Jurkat, Clone E6-1 (cell line): ENCODE data around the gene HIGD2B.
"Not testable (repeated sequence)": the region's sequence is repeated elsewhere in the genome, so short reads cannot be mapped to it uniquely, and the experiment has no call there.

Source experiments
- DNase-seq: peaks from one replicate; pipeline ENCODE4 v3.0.0-alpha.2; 2011; ENCODE audit warnings: low read depth, low spot score
- H3K4me3 ChIP-seq: 2 replicates; pipeline ENCODE4 v1.5.1; 2011; ENCODE audit warnings: mild to moderate bottlenecking, low read length, control low read depth, moderate library complexity

HIGD2B gene

DNA sequence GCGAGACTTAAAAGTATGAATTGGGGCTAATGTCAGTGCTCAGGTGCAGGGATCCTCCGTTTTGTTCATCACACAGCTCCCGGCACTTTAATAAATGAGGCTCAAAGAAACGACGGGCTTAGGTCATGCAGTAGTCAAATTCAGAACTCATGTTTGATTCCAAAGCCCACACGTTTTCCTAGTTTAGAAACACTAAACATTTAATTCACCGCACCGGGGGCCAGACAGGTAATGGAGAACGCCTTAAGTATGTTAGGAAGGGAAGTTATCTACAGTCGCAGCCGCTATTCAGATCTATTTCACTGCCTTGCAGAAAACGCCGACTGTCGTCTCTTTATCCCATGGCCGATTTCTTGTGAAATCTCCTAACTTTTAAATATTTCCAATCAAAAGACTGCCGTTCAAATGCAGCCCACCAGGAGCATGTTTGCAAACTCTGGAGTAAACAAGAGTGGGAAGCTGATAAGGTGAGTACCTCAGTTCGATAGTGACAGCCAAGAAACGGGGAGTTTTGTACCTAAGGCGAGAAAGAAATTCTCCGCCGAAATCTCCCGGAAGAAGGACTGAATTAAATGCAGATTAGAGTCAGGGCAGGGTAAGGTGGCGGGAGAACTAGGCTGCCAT is 569 bp downstream of the HIGD2B start:
- H3K4me3 ChIP-seq = peak overlapping the region; percentile 97
- DNase-seq = no peak

DNA sequence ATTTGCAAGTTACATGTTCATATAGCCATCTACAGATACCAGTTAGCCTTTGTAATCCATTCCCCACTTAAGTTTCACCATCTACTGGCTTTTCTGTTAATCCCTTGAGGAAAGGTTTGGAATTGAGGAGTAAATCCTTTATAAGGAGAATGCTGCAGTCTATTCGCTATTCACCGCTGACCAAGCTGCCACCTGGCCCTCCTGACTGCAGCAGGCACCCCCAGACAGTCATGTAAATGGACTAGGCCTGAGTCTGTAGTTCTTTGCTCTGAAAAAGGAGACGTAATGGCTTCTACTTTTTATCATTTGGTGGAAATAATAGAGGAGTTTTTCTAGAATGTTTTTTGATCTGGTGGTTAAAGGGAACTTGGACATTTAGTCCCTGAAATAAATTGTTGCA is 3.2 kb downstream of the HIGD2B start:
- H3K4me3 ChIP-seq = no peak overlapping the region
- no peak for DNase-seq

DNA sequence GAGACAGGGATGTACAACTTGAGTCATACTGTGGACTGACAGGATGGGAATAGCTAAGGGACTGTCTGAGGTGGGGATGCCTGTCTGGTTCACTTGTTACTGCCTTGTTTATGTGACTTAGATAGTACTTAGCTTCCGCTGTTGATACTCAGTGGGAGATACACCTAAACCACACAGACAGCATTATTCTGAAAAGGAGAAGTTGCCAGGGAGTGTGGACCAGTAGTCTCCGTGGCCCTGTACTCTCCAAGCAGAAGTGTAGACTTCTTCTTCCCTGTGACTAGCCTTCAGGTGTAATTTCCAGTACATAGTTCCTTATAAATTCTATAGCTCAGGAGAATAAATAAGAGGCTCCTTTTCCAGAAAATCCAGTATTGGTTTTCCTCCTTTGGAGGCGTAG is 5.1 kb downstream of the HIGD2B start:
- DNase-seq = no peak
- H3K4me3 ChIP-seq = no peak overlapping the region

DNA sequence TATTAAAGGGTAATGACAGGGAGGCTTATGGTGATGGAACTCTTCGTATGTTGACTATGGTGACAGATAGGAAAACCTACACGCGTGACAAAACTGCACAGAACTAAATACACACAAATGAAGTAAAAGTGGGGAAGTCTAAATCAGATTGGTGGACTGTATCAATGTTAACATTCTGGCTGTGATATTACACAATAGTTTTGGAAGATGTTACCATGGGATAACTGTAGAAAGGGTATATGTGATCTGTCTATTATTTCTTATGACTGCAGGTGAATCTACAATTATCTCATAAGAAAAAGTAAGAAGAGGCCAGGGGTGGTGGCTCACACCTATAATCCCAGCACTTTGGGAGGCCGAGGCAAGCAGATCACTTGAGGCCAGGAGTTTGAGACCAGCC is 9.1 kb downstream of the HIGD2B start:
- no peak for DNase-seq
- H3K4me3 ChIP-seq = no peak overlapping the region

DNA sequence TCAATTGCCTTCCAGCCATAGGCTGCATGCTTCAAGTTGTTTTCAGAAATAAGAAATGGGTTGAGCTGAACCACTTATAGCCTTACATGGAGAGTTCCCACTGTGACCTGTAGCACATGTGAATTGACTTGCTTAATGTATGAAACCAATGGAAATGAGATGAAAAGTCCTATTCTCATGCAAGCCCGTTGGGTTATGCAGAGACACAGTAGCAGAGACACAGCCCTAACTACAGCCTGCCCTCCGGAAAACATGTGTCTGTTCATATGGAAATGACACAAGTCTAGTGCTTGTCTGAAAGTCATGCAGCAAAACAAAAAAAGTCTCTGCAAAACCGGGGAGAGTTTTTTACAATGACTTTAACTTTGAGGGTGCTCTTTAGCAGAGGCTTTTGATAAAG is 14.5 kb downstream of the HIGD2B start:
- DNase-seq = no peak
- H3K4me3 ChIP-seq = no peak overlapping the region

DNA sequence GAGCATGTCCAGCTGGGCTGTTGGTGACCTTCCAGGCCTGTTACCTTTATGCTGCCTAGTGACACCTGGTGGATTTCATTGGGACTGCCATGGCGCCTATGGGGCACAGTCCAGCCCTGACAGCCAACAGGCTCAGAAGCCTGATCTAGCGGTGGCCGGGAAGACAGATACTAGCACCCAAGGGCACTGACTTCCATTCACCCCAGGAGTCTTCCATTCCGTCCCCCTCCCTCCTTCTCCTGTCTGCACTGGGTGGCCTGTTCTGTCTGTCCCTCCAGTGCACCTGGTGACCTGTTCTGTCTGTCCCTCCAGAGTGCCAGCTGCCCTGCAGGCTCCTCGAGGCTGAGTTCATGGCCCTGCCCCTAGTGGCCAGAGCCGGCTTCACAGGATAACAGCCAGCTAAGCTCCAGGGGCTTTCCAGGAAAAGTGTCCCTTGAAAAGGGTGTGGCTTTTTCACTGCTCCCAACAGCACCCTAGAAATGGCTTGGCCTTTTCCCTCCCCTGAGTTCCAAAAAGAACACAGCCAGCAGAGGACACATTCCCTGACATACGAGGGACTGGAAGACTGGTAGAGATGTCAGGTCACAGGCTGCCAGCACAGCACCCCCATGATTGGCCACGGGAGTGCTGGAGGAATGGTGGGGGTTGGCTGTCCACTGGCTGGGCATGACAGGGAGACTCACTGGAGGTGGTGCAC is 15.2 kb downstream of the HIGD2B start:
- DNase-seq = peak; percentile 32
- peak overlapping the region; percentile 33 for H3K4me3 ChIP-seq

DNA sequence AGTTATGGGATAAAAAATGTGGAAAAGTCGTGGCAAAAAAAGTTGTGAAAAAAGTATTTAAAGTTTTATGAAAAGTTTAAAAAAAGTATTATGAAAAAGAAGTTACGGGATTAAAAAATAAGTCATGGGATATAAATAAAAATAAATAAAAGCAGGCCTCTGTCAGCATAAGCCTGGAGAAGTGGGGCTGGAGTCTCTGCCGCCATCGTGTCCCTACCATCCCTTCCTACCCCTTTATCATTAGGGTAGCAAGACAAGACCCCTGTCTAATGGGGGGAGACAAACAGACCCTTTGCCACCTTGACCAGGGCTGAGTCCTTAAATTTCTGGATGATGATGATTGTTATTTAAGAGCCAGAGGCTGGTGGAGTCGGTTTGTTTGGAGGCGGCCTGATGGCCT is 16.2 kb downstream of the HIGD2B start:
- not testable (repeated sequence) for DNase-seq

DNA sequence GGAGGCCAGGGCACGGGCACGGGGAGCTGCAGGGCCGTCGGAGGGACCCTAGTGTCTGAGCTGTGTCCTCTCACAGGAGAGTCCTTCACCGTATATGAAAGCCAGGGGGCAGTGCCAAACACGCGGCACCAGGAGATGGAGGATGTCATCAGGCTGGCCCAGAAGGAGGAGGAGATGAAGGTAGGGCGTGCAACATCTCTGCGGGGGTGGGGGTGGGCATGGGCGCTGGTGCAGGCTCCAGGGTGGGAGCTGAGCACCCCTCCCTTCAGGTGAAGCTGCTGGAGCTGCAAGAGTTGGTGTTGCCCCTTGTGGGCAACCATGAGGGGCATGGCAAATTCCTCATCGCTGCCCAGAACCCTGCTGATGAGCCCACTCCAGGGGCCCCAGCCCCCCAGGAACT is 20.3 kb downstream of the HIGD2B start:
- H3K4me3 ChIP-seq, DNase-seq: not testable (repeated sequence)

More for the DNA sequence above, 16.2 kb downstream of the HIGD2B start:
- H3K4me3 ChIP-seq = not testable (repeated sequence)

DNA sequence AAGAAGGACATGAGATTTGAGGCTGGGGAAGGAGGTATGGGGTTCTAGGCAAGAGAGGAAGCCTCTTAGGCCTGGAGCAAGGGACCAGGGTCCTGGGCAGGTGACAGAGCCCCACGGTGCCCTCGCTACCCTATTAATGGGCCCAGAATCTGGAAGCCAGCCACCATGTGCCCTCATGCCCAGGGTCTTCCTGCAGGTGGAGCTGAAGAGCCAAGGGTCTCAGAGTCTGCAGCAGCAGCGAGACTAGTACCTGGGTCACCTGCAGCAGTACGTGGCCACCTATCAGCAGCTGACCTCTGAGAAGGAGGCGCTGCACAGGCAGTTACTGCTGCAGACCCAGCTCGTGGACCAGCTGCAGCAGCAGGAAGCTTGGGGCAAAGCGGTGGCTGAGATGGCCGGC is 22.1 kb downstream of the HIGD2B start:
- not testable (repeated sequence) for H3K4me3 ChIP-seq

DNA sequence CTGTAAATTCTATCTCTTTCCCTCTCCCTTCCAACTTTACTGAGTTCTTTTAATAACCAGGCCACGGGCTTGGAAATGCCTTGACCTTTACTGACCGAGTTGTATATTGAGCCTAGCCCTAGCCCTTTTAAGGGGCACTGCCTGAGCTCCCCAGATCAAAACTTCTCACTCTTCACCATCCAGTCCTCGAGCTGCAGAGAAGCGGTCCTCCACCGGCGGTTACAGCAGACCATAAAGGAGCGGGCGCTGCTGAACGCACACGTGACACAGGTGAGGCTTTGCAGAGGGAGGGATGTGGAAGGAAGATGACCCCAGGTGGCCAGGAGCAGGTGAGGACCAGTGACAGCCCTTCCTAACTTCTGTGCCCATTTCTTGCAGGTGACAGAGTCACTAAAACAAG is 24.9 kb downstream of the HIGD2B start:
- not testable (repeated sequence) for DNase-seq, H3K4me3 ChIP-seq

More for the DNA sequence above, 22.1 kb downstream of the HIGD2B start:
- DNase-seq = not testable (repeated sequence)

DNA sequence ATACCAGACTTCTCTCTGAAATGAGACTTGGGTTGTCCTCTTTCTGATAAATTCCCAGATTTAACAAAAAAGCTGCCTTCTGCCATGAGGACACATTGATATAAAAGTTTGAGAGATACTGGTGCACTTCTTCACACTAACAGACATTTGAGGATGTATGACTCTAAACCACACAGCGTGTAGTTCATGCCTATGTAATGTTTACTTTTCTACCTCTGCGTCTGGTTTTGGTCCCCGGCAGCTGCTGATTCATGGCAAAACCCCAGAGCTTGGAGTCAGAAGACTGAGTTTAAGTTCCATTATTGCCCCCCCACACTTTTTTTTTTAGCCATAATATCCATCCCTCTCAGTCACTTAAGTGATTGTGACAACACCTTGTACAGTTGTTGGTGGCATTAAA is 30.0 kb downstream of the HIGD2B start:
- not testable (repeated sequence) for H3K4me3 ChIP-seq, DNase-seq

DNA sequence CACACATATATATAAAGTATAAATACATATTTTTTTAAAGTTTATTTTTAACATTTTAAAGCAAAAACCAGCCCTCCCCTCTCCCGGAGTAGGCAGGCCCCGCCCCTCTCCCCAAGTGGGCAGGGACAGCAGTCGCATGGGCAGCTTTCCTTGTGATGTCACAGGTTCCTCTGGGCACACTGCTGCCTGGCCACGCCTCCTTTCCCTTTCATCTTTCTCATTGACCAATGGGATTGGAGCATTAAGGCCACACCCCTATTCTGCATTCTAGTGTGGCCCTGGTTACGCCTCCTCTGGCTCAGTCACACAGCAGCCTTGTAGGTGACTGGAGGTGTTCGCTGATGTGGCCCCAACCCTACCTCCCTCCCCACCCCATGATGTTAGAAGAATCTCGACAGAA is 31.6 kb downstream of the HIGD2B start, which contains the start of gene GOLGA6B:
Gene GOLGA6B, plus strand, starts transcription at position 301 of the 400 bp plus-strand sequence. Its CDS starts 41 bp downstream, at position 342.
- DNase-seq, H3K4me3 ChIP-seq: not testable (repeated sequence)

DNA sequence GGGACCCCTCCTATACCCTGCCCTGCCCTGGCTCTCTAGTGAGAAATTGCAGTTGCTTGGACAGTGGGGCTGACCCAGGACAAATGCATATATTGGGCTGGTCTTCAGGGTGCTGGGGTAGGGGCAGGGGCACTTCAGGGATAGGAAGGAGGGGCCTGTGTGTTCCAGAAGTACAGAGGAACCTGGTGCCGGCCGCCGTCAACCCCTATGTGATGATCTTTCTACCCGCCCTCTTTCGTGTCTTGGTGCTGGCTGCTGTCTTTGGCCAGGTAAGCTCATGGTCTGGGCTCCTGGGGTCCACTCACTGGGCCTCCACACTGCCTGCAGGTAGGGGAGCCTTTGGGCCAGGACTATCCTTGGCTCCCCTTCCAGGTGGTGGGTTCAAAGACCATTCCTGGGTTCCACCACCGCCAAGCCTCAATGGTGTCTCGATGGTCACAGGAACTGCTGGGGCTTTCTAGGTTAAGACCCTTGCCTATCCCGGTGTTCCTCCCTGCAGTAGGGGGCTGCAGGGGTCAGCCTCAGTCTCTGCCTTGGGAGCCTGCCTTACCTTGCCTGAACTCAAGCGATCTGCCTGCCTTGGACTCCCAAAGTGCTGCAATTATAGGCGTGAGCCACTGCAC is 37.2 kb downstream of the HIGD2B start:
- H3K4me3 ChIP-seq, DNase-seq: not testable (repeated sequence)

DNA sequence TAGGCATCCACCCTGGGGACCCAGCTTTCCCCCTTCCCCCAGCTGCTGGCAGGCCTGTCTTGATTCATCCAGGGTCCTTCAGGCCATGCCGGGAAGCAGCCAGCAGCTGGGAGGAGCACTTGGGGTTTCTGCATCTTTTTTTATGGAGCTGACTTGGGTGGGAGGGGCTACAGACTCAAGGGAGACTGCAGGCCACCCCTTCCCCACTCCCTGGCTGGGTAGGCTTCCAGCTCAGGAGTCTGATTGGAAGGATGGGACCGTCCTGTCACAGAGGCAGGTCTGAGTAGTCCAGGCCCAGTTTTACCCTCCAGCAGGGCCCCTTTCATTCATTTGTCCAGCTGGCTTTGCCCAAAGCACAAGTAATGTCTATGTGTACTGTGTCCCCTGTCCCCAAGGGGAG is 43.7 kb downstream of the HIGD2B start:
- H3K4me3 ChIP-seq, DNase-seq: not testable (repeated sequence)

DNA sequence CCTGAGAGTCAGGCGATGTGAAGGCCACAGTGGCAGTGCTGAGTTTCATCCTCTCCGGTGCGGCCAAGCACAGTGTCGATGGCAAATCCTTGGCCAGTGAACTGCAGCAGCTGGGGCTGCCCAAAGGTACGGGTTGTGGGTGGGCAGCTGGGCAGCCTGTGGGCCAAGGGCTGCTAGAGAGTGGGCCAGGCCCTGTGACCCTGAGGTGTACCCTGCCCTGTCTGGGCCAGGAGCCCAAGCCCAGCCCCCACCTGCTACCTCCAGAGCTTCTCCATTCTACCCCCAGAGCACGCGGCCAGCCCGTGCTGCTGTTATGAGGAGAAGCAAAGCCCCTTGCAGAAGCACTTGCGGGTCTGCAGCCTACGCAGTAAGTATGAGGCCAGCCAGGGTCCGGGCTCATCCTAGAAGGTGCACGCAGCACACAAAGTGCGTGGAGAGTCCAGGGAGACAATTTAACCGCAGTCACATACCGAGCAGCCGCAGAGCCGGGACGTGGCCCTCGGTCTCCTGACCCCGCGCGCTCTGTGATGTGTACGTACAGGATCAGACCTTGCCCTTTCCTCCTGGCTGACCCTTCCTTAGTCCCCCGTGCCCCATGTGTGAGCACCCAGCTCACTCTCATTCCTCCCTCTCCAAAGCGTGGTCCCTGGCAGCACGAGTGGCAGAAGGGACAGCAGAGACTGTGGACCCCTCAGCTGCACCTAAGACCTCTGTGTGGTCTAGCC is 46.1 kb downstream of the HIGD2B start:
- not testable (repeated sequence) for DNase-seq, H3K4me3 ChIP-seq

DNA sequence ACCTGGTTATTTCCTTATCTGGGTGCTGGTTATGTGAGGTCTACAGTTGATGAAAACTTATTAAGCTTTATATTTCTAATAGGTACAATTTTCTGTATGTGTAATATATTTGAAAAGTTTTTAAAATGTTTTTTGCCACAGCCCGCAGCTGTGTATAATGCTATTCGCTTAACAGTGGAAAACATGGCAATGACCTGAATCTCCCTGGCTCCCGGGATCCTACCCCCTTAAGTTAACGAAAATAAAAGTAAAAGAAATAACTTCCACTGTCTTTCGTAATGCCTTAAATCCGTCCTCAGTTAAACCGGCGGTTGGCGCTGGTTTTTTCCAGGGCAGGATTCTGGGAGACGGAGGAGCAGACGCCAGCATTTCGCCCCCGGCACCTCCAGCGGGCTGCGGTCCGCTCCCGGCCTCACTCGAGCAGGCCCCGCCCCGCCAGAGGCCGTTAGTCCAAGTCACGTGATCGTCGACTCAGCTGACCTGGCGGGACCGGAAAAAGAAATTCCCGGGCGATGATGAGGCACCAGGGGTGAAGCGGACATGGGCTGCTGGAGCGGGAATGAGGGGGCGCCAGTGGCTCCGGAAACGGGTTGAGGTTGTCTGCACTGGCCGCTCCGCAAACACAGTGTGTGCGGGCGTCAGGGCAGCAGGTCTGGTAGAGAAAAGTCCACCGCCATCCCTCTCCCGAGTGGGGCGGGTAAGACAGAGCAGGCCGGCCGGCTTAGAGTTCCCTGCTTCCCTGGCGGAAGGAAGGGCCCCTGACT is 49.3 kb downstream of the HIGD2B start:
- DNase-seq = peak; percentile 20
- H3K4me3 ChIP-seq = peak overlapping the region; percentile 33

DNA sequence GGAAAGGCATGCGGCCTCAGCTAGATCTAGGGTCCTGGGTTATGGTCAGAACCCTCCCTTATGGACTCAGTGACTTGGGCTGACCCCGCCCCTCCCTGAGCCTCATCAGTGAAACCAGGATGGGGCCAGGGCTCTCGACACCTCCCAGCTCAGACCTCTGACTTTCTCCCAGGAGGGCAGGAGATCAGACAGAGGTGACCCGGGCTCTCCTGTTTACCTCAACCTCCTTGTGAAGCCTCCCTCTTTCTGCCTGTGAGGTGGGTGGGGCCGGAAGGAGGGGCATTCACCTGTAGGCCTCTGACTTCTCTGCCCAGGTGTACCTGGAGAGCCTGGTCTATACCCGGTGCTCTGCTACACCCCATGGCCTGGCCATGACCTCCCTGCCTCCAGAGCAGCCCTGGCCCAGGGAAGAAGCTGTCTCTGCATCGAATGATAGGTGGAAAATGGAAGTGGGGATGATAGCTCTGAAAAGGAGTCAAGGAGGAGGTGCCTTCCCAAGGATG is 56.9 kb downstream of the HIGD2B start:
- DNase-seq, H3K4me3 ChIP-seq: not testable (repeated sequence)

DNA sequence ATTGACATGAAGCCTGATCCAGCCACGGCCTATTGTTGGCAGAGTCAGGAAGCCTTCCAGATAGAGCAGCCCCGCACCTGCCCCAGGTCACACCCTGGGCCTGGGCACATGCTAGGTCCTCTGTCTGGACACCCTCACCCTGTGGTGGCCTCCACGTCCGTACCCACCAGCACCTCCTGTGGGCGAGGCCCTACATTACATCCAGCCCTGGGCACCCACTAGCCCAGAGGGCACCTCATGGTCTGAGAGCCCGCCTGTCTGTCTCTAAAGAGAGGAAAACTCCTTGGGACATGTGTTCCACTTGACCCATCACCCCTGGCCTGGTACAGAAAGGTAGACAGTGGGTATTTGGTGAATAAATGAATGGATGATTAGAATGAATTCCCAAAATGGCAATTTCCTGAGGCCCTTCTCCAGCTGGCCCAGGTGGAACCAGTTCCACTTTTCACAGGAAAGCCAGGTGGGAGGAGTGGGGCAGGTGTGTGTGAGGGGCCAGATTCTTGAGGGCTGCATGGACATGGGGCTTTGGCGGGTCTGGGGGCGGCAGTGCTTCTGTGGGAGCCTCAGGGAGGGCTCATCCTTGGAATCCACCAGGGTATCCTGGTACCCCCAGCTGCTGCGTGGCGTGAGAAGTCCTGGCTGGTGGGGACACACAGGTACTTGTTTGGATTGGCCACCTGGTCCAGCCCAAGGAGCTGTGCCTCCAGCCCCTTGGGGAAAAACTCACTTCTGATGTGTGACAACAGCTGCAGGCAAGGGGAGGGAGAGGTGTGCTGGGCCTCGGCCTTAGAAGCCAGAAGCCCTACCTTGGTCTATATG is 57.5 kb downstream of the HIGD2B start:
- H3K4me3 ChIP-seq, DNase-seq: not testable (repeated sequence)
